Stimulated activated CD4-positive, alpha-beta T cell treated with anti-CD3 and anti-CD28 coated beads, Interleukin-2, amount 100 ng/mL, for 4 hours (primary cell): ENCODE data around the gene GEMIN7.

Experiments used
- DNase-seq: peaks from one replicate; pipeline ENCODE4 v3.0.0-alpha.2; 2020; ENCODE audit warnings: low read depth

Gene GEMIN7

GRCh38 chr19:45079063-45079910 is at the start of gene GEMIN7:
Gene GEMIN7 (plus strand): TSS chr19:45079260. CDS start chr19:45090115, 10,855 bp downstream.
- DNase-seq, result peak; percentile 72

GRCh38 chr19:45030825-45031224 is 48.2 kb upstream of the GEMIN7 start:
- no peak for DNase-seq

- DNase-seq, result no peak
Observed at GRCh38 chr19:45032421-45032820, 46.6 kb upstream of the GEMIN7 start.

- DNase-seq, result no peak
Observed at GRCh38 chr19:45035755-45036154, 43.3 kb upstream of the GEMIN7 start.

GRCh38 chr19:45037393-45038169 is 41.5 kb upstream of the GEMIN7 start:
- no peak for DNase-seq

GRCh38 chr19:45038931-45039893 is 39.8 kb upstream of the GEMIN7 start, which contains the start of gene CLASRP:
Gene CLASRP (plus strand): TSS chr19:45039045. CDS start chr19:45040213, 1,168 bp downstream.
- DNase-seq, result peak; percentile 82

- DNase-seq, result no peak
Observed at GRCh38 chr19:45040059-45040771, 38.8 kb upstream of the GEMIN7 start.

- DNase-seq, result no peak
Observed at GRCh38 chr19:45041125-45041524, 37.9 kb upstream of the GEMIN7 start.

- DNase-seq, result no peak
Observed at GRCh38 chr19:45045671-45046353, 33.2 kb upstream of the GEMIN7 start.

GRCh38 chr19:45046355-45046754 is 32.7 kb upstream of the GEMIN7 start:
- no peak for DNase-seq

GRCh38 chr19:45047188-45047797 is 31.8 kb upstream of the GEMIN7 start:
- DNase-seq, result no peak

- no peak for DNase-seq
Observed at GRCh38 chr19:45049073-45049736, 29.9 kb upstream of the GEMIN7 start.

GRCh38 chr19:45050036-45050435 is 29.0 kb upstream of the GEMIN7 start:
- no peak for DNase-seq

GRCh38 chr19:45051929-45052579 is 27.0 kb upstream of the GEMIN7 start:
- no peak for DNase-seq

GRCh38 chr19:45056831-45057230 is 22.2 kb upstream of the GEMIN7 start:
- DNase-seq, result no peak

- DNase-seq, result no peak
Observed at GRCh38 chr19:45057444-45057843, 21.6 kb upstream of the GEMIN7 start.

- no peak for DNase-seq
Observed at GRCh38 chr19:45058622-45059159, 20.4 kb upstream of the GEMIN7 start.

- peak; percentile 71 for DNase-seq
Observed at GRCh38 chr19:45059258-45059965, 19.6 kb upstream of the GEMIN7 start.
